RWPE2 (cell line): ENCODE results near the gene ANAPC13.

Experiments
- ATAC-seq: fragments of 200-7000 bp; cut with Tn5 transposase; 3 replicates; pipeline ENCODE4 v1.9.1; 2021; ENCODE audit warnings: low read depth
- DNase-seq: peaks from one replicate; pipeline ENCODE4 v3.0.0-alpha.2; 2020; ENCODE audit warnings: low spot score
- H3K27ac ChIP-seq: fragments of 450-650 bp; 2 replicates; pipeline ENCODE4 v1.5.1; 2017; ENCODE audit warnings: mild to moderate bottlenecking; ENCODE audit not compliant: poor library complexity, severe bottlenecking
- H3K27me3 ChIP-seq: fragments of 250-450 bp; sonication (Bioruptor Pico); 2 replicates; pipeline ENCODE4 v1.5.1; 2021; ENCODE audit warnings: mild to moderate bottlenecking, moderate library complexity; ENCODE audit not compliant: insufficient read depth, poor library complexity, severe bottlenecking
- H3K36me3 ChIP-seq: fragments of 250-450 bp; sonication (Bioruptor Pico); 2 replicates; pipeline ENCODE4 v1.5.1; 2020; ENCODE audit warnings: low read depth, mild to moderate bottlenecking, moderate library complexity
- H3K4me1 ChIP-seq: fragments of 250-450 bp; sonication (Bioruptor Pico); 2 replicates; pipeline ENCODE4 v1.5.1; 2021; ENCODE audit warnings: mild to moderate bottlenecking, moderate library complexity; ENCODE audit not compliant: insufficient read depth, poor library complexity, severe bottlenecking
- H3K4me3 ChIP-seq: fragments of 250-450 bp; sonication (Bioruptor Pico); 2 replicates; pipeline ENCODE4 v1.5.1; 2021; ENCODE audit warnings: mild to moderate bottlenecking, moderate library complexity; ENCODE audit not compliant: severe bottlenecking
- H3K9me3 ChIP-seq: fragments of 250-450 bp; sonication (Bioruptor Pico); 2 replicates; pipeline ENCODE4 v1.5.1; 2021; ENCODE audit warnings: mild to moderate bottlenecking, moderate library complexity; ENCODE audit not compliant: severe bottlenecking
- TF ChIP-seq, protein P1 (sequence below): fragments of 450-650 bp; IDR thresholded peaks from one replicate; pipeline ENCODE4 v1.5.1; 2017; ENCODE audit warnings: mild to moderate bottlenecking, moderate library complexity; ENCODE audit not compliant: poor library complexity, severe bottlenecking

ANAPC13 gene

DNA sequence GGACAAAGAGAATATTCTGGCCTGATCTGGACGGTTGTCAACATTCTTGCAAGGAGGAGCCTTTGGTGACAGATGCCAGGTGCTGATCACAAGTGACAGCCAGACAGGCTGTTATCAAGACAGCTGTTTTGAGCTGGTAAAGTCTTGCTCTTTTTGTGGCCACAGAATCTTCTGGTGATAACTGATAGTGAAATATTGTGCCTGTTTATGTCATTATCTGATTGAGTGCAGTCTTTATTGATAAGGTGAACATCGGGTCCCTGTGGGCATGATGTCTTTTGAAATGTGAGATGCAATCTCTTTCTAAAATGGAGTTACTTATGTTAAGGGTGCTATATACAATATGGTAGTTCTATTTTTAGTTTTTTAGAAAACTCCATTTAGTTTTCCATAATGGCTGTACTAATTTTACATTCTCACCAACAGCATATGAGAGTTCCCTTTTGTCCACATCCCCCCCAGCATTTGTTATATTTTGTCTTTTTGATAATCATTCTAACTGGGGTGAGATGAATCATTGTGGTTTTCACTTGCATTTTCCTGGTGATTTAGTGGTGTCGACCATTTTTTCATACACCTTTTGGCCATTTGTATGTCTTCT lies 10.8 kb upstream of the ANAPC13 start:
- Histone ChIP-seq H3K36me3 (peaks cover 20% of the 10 kb centered on the region), H3K27ac (no peak overlapping the region)
- no peak for DNase-seq

DNA sequence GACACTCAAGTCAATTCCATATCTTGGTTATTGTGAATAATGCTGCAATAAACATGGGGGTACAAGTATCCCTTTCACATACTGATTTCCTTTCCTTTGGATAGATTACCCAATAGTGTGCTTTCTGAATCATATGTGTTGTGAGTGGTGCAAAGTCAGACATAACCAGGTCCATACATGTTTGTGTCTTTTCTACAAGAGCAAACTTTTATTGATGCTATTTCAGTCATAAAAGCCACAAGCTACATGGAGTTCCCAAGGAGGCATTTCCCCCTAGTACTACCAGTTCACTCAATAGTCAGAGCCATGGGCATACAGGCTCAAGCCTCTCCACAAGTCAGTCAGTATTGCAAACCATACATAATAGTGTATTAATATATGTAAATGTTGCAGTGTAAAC lies 10.2 kb upstream of the ANAPC13 start:
- ATAC-seq (no peak), DNase-seq (no peak)
- Histone ChIP-seq H3K4me1 (no peaks in the 10 kb centered on the region), H3K9me3 (no peaks in the 10 kb centered on the region), H3K4me3 (no peak overlapping the region), H3K27me3 (no peaks in the 10 kb centered on the region), H3K36me3 (peaks cover 20% of the 10 kb centered on the region), H3K27ac (no peak overlapping the region)
- TF ChIP-seq, protein P1, sequence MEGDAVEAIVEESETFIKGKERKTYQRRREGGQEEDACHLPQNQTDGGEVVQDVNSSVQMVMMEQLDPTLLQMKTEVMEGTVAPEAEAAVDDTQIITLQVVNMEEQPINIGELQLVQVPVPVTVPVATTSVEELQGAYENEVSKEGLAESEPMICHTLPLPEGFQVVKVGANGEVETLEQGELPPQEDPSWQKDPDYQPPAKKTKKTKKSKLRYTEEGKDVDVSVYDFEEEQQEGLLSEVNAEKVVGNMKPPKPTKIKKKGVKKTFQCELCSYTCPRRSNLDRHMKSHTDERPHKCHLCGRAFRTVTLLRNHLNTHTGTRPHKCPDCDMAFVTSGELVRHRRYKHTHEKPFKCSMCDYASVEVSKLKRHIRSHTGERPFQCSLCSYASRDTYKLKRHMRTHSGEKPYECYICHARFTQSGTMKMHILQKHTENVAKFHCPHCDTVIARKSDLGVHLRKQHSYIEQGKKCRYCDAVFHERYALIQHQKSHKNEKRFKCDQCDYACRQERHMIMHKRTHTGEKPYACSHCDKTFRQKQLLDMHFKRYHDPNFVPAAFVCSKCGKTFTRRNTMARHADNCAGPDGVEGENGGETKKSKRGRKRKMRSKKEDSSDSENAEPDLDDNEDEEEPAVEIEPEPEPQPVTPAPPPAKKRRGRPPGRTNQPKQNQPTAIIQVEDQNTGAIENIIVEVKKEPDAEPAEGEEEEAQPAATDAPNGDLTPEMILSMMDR, result no peak

More for the DNA sequence above, 10.8 kb upstream of the ANAPC13 start:
- Histone ChIP-seq H3K4me1 (no peaks in the 10 kb centered on the region), H3K4me3 (no peak overlapping the region), H3K27me3 (no peaks in the 10 kb centered on the region), H3K9me3 (no peaks in the 10 kb centered on the region)
- ATAC-seq, result no peak
- TF ChIP-seq, protein P1, result no peak

GRCh38 chr3:134494495-134494894 lies 8.7 kb upstream of the ANAPC13 start:
- Histone ChIP-seq H3K4me1 (no peaks in the 10 kb centered on the region), H3K4me3 (no peak overlapping the region), H3K27me3 (no peaks in the 10 kb centered on the region), H3K27ac (no peak overlapping the region), H3K36me3 (peaks cover 20% of the 10 kb centered on the region), H3K9me3 (no peaks in the 10 kb centered on the region)
- DNase-seq (no peak), ATAC-seq (no peak)
- TF ChIP-seq, protein P1, result no peak

- H3K27me3 ChIP-seq, result no peaks in the 10 kb centered on the region
- H3K4me1 ChIP-seq, result peaks cover 18% of the 10 kb centered on the region
- DNase-seq, result no peak
- no peak for ATAC-seq
- peaks cover 7% of the 10 kb centered on the region for H3K36me3 ChIP-seq
- peak overlapping the region; percentile 64 for H3K4me3 ChIP-seq
- TF ChIP-seq, protein P1, result no peak
- H3K27ac ChIP-seq, result peak overlapping the region; percentile 87
- H3K9me3 ChIP-seq, result no peaks in the 10 kb centered on the region
Observed at GRCh38 chr3:134487406-134487805, 1.6 kb upstream of the ANAPC13 start.

DNA sequence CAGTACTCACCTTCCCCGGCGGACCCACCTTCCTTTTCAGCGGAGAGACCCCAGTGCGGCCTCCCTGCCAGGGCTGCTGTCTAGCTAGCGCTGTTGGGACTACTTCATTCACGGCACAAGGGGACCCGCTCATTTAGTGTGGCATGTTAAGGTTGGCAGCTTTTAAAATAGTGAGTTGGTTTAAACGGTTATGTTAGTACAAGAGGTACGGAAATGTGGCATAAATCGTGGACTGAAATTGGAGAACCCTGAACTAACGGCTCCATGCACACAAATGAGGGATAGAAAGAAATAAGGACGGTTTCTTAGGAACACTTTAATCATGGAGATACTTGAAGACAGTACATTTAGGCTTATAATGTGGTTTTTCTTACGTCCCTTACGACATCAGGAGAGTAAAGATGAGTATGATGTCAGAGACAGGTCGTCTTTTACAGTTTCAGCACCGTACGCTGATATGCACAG lies 824 bp upstream of the ANAPC13 start:
- DNase-seq (no peak), ATAC-seq (peak; percentile 11)
- Histone ChIP-seq H3K9me3 (no peaks in the 10 kb centered on the region), H3K27ac (peak overlapping the region; percentile 87), H3K27me3 (no peaks in the 10 kb centered on the region), H3K4me3 (peak overlapping the region; percentile 64), H3K36me3 (peaks cover 15% of the 10 kb centered on the region), H3K4me1 (peaks cover 18% of the 10 kb centered on the region)
- TF ChIP-seq, protein P1, result no peak
